Measurements from ENCODE around the gene EXD2.

EXD2 gene, protein sequence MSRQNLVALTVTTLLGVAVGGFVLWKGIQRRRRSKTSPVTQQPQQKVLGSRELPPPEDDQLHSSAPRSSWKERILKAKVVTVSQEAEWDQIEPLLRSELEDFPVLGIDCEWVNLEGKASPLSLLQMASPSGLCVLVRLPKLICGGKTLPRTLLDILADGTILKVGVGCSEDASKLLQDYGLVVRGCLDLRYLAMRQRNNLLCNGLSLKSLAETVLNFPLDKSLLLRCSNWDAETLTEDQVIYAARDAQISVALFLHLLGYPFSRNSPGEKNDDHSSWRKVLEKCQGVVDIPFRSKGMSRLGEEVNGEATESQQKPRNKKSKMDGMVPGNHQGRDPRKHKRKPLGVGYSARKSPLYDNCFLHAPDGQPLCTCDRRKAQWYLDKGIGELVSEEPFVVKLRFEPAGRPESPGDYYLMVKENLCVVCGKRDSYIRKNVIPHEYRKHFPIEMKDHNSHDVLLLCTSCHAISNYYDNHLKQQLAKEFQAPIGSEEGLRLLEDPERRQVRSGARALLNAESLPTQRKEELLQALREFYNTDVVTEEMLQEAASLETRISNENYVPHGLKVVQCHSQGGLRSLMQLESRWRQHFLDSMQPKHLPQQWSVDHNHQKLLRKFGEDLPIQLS

DNA sequence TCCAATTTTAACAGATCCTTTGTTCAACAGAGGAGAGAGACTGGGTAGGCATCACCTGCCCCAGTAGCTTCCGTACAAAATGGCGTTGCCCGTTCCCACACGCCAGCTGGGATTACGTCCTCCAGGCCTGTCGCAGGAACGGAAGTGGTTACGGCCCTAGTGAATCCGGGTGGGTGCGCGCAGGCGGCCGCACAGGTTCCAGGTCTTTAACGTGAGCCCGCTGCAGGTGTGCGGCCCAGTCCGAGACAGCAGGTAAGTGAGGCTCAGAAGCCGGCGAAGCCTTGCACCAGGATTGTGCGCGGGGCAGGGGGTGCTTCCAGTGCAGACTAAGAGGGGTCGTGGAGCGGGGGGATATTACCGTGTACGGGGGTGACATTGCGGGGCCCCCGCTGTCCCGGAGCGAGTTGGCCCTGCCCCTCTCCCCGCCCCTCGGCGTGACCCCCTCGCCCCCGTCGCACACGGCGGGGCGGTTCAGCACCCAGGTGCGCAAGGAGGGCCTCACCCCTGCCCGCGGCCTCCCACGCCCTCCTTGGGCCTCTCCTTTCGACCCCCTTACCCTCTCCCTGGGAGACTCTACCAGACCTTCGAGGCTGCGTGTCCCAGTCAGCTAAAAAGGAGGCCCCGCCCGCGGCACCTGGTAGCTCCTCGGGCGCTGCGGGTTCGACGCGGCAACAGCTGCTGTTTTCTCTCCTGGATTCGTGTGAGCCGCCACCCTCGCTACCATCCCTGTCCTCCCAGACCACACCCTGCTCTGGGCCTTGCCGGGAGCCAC lies at the start of gene EXD2:
Gene EXD2 (plus strand): TSS at position 159 of the 772 bp plus-strand sequence. CDS start 17,973 bp downstream, outside the sequence.
- H3K9ac ChIP-seq, result no peak within 1 kb of the TSS
- no peaks in the 10 kb centered on the region for H3K4me1 ChIP-seq
- TF ChIP-seq Cebpa-rat (IDR thresholded peaks at IDR 0.05), result no peak
- H3K4me2 ChIP-seq, result peak within 1 kb of the TSS; percentile 70
- peaks cover 7% of the 10 kb centered on the region; the same call in 1 of the 2 replicates for H3K9me3 ChIP-seq
- no peaks in the 10 kb centered on the region for H3K36me3 ChIP-seq
- H3K4me3 ChIP-seq, result peak within 1 kb of the TSS; percentile 66
- H3K27me3 ChIP-seq, result peaks cover 36% of the 10 kb centered on the region
- H4K20me1 ChIP-seq, result no peaks in the 10 kb centered on the region
- H3K27ac ChIP-seq, result no peak within 1 kb of the TSS

DNA sequence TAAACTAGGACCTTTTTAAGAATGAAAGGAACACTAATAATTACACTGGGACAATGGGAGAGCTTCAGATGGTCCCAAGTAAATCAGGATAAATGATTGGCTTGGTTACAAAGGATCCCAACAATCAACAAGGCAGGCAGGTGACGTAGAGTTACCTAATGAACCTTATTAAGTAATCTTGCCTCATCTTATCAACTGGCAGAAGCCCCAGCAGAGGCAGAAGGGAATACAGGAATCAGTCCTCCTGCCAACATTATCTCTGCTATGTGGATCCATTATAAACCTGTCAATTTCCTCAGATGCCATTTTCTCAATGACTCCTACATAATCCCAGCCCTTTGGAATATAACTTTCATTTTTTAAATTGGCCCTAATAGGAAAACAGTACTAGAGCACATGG lies 49.7 kb upstream of the EXD2 start:
- Histone ChIP-seq H3K9ac (no peak overlapping the region), H3K9me3 (no peaks in the 10 kb centered on the region), H3K4me3 (no peak overlapping the region), H3K4me1 (peaks cover 9% of the 10 kb centered on the region), H3K27me3 (no peaks in the 10 kb centered on the region), H3K4me2 (no peak overlapping the region), H3K27ac (no peak overlapping the region), H4K20me1 (peaks cover 98% of the 10 kb centered on the region), H3K36me3 (peaks cover 40% of the 10 kb centered on the region)
- no peak for TF ChIP-seq Cebpa-rat (IDR thresholded peaks at IDR 0.05)

DNA sequence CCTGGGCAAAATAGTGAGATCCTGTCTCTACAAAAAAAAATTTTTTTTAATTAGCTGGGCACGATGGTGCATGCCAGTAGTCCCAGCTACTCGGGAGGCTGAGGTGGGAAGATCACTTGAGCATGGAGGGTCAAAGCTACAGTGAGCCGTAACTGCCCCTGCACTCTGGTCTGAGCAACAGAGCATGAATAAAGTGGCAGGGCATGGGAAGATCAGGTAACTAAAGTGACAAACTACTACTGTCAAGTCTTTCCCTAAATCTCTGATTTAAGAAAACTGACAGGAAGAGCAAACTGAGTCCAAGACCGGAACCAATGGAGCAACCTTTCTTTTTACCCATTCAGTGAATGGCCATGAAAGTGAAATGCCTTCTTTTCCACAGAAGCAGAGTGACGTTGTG lies 49.2 kb upstream of the EXD2 start:
- Histone ChIP-seq H3K9me3 (no peaks in the 10 kb centered on the region), H3K27me3 (no peaks in the 10 kb centered on the region), H3K4me3 (no peak overlapping the region), H3K9ac (no peak overlapping the region), H3K4me2 (no peak overlapping the region), H4K20me1 (peaks cover 98% of the 10 kb centered on the region), H3K4me1 (peaks cover 9% of the 10 kb centered on the region), H3K36me3 (peaks cover 40% of the 10 kb centered on the region), H3K27ac (no peak overlapping the region)
- no peak for TF ChIP-seq Cebpa-rat (IDR thresholded peaks at IDR 0.05)

DNA sequence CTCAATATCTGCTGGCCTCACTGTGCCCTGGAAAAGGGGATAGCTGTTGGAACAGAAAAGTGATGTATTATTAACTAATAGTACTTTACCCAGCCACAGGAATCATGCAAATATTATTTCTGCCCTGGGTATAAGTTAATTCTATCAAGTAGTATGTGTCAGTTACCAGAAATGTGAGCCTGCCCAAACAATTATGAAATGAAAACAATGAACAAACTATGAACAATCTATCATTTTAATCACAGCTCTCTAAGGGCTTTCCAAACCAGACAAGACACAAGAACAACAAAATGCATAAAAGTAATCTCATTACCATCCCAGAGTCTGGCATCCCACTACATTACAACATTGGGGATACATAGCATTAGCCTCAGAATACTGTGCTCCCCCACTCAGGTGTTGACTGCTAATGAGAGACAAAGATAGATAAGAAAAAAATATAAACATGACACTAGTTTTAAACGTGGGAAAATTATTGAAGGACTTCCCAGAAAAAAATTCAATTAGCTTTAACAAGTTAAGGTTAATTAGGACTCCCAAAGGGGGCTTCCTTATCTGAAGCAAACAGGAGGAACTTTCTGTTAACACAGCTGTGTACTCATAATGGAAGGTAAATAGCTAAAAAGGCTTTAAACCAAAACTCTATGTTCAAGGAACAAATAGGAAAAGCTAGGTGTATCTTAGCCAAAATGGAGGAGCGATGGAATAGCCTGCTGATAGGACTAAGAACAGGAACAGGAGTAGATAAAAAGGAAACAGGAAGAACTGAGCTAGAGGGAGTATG lies 41.6 kb upstream of the EXD2 start:
- Histone ChIP-seq H3K27ac (no peak overlapping the region), H3K27me3 (peaks cover 12% of the 10 kb centered on the region; the same call in 1 of the 2 replicates), H3K4me3 (no peak overlapping the region), H3K4me2 (peak overlapping the region; percentile 82), H4K20me1 (peaks cover 64% of the 10 kb centered on the region), H3K9ac (no peak overlapping the region), H3K36me3 (peaks cover 30% of the 10 kb centered on the region), H3K9me3 (no peaks in the 10 kb centered on the region), H3K4me1 (peaks cover 28% of the 10 kb centered on the region)
- no peak for TF ChIP-seq Cebpa-rat (IDR thresholded peaks at IDR 0.05)

DNA sequence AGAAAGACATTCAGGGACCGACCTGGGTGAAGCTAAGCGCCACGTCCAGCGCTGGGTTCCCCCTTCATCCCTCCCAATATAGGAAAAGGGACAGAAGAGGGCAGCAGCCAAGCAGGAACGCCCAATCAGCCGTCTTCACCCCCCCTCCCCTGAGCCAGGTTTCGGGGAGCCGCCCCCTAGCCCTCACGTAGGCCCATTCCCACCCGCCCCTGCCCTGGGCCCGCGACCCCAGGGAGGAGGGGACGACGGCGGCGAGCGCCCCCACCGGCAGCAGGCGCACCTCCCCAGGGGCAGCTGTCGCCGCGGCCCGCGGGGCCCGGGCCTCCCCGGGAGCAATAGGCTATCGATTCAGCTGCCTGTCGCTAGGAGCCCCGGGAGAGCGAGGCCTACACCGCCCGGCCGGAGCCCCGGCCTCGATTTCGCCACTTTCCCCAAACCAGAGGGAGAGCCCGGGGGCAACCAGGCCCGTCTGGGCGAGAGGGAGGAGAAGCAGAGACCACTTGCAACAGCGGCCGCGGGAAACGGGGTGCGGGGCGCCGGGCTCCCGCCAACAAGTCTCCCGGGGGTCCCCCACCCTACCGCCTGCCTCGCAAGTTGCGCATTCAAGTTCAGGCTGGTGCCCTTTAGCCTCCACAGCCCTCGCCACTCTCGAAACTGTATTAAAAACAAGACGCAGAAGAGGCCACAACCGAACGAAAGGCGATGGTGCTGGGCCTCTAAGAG lies 39.7 kb upstream of the EXD2 start:
- Histone ChIP-seq H3K4me2 (peak overlapping the region; percentile 82), H3K27ac (peak overlapping the region; percentile 93), H3K36me3 (peaks cover 25% of the 10 kb centered on the region), H3K4me3 (peak overlapping the region; percentile 90), H3K9ac (peak overlapping the region; percentile 94), H3K27me3 (peaks cover 15% of the 10 kb centered on the region; the same call in 1 of the 2 replicates), H4K20me1 (peaks cover 47% of the 10 kb centered on the region), H3K4me1 (peaks cover 28% of the 10 kb centered on the region), H3K9me3 (no peaks in the 10 kb centered on the region)
- no peak for TF ChIP-seq Cebpa-rat (IDR thresholded peaks at IDR 0.05)

DNA sequence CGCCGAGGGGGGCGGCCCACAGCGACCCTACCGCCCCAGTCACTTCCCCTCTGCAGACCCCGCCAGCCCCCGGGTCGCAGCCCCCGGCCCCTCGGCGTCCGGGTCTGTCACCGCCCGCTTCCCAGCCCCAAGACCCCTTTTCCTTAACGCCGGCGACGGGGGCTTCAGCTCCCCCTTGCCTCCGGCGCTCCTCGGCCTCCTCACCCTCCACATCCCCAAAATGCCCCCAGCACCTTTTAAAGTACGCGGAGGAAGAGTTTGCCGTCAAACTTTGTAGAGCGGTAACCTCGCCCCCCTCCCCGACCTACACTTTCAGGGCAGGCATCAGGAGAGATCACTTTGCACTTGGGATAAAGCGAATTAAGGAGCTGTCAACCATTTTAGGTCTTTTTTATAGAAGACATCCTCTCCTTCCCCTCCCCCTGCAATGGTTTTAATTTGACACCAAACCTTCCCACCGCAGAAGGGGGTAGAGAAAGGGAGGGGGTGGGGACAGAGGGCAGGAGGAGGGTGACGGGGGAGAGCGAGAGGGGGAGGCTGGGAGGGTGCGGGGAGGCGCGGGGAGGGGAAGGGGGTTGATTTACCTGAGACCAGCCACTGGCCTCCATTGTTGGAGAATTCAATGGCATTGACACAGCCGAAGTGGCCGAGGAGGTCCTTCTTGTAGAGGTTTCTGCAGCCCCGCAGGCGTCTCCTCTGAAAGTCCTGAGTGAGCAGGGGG lies 39.0 kb upstream of the EXD2 start:
- peaks cover 15% of the 10 kb centered on the region; the same call in 1 of the 2 replicates for H3K27me3 ChIP-seq
- peak overlapping the region; percentile 90 for H3K4me3 ChIP-seq
- peak overlapping the region; percentile 82 for H3K4me2 ChIP-seq
- peak overlapping the region; percentile 94 for H3K9ac ChIP-seq
- no peak for TF ChIP-seq Cebpa-rat (IDR thresholded peaks at IDR 0.05)
- H3K36me3 ChIP-seq, result peaks cover 22% of the 10 kb centered on the region
- H3K27ac ChIP-seq, result peak overlapping the region; percentile 93
- H4K20me1 ChIP-seq, result peaks cover 40% of the 10 kb centered on the region
- H3K9me3 ChIP-seq, result no peaks in the 10 kb centered on the region
- H3K4me1 ChIP-seq, result peaks cover 28% of the 10 kb centered on the region

DNA sequence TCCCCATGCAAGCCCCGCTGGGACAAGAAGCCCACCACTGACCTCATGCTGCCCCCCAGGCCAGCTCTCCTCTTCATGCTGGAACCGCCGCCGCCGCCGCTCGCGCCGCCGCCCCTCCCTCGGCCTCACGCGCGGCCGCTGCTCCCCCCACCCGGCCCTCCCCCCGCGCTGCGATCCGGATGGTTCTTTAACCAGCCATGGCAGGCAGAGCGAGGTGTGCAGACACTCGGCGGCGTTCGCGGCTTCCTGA lies 38.5 kb upstream of the EXD2 start, which contains the start of gene DCAF5:
Gene DCAF5 (minus strand): TSS at position 218 of the 250 bp plus-strand sequence. CDS start 141 bp downstream, at position 77.
- no peaks in the 10 kb centered on the region for H3K9me3 ChIP-seq
- H3K4me3 ChIP-seq, result peak within 1 kb of the TSS; percentile 90
- H3K4me2 ChIP-seq, result peak within 1 kb of the TSS; percentile 82
- peaks cover 28% of the 10 kb centered on the region for H3K4me1 ChIP-seq
- peaks cover 35% of the 10 kb centered on the region for H4K20me1 ChIP-seq
- no peak for TF ChIP-seq Cebpa-rat (IDR thresholded peaks at IDR 0.05)
- H3K9ac ChIP-seq, result peak within 1 kb of the TSS; percentile 94
- H3K36me3 ChIP-seq, result peaks cover 21% of the 10 kb centered on the region
- peak within 1 kb of the TSS; percentile 93 for H3K27ac ChIP-seq
- peaks cover 15% of the 10 kb centered on the region; the same call in 1 of the 2 replicates for H3K27me3 ChIP-seq

DNA sequence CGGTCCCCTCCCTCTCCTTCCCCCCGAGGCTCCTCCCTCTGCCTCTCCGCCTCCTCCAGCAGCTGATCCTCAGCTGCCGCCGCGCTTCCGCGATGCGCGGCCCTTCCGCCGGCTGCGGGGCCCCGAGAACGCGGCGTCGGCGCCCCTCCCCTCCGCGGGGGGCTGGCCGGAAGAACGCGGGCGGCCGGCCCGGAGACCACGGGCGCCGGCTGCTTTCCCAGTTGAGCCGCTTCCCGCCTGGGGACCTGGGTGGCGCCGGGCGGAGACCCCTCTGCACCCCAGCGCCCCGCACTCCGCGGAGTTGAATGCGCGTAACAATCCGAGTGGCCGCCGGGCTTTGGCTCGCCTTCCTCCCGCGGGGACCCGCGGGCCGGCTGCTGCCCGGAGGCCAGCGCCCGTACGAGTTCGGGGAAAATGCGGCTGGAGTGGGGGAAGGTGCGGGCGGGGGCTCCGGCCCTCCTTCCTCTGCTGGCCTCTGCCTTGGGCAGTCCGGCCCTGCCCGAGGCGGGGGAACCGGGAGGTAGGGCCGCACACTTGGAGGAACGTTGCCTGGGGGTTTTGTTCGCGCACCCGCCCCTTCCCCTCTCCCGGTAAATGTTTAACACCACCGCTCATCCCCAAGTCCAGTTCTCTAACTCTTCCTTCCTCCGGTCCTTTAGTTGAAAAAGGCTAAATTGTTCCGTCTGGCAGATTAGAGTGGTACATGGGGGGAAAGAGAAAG lies 38.0 kb upstream of the EXD2 start:
- H3K9ac ChIP-seq, result peak overlapping the region; percentile 94
- H4K20me1 ChIP-seq, result peaks cover 30% of the 10 kb centered on the region
- peaks cover 17% of the 10 kb centered on the region for H3K36me3 ChIP-seq
- no peaks in the 10 kb centered on the region for H3K9me3 ChIP-seq
- peak overlapping the region; percentile 90 for H3K4me3 ChIP-seq
- no peak for TF ChIP-seq Cebpa-rat (IDR thresholded peaks at IDR 0.05)
- H3K4me1 ChIP-seq, result peaks cover 28% of the 10 kb centered on the region
- H3K4me2 ChIP-seq, result peak overlapping the region; percentile 82
- H3K27ac ChIP-seq, result peak overlapping the region; percentile 70
- peaks cover 15% of the 10 kb centered on the region; the same call in 1 of the 2 replicates for H3K27me3 ChIP-seq
